ENCODE results near the gene CPPED1.

Gene CPPED1

DNA sequence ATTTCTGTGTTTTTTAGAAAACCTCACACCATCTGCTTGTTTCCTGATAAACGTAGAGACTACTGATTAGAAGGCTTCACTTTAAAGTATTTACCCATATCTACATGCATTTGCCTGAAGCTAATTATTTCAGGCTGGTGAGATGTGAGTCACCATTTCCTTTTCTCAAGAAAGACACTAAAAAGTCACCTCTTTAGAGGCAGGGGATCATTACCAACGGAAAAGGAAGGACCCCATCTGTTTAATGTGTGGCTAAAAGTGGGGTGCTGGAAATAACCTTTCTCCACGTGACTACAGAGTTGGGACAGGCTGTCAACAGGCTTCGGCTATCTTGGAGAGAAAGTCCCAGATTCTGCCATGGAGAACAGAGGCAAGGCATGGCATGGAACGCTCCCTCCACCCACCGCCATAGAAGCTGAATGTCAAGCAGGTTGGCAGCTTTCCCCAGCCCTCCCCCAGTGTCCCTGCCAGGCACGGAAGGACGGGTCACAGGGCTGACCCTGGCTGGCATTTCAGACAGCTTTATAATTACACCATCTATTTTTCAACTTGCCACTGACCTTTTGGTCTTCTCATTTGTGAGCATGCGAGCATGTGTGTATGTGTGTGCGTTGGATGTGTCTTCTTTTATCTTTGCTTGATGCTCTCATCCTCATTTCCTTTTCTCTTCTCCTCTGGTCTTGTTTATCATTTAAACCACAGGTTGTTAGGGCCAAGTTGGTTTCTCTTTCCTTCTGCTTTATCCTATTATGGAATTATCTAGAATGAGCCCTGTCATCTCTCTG is 157.0 kb downstream of the CPPED1 start:
- peaks cover 32% of the 10 kb centered on the region for H3K4me1 Mint-ChIP-seq
- H3K27ac Mint-ChIP-seq = peak overlapping the region; percentile 86 to 98

DNA sequence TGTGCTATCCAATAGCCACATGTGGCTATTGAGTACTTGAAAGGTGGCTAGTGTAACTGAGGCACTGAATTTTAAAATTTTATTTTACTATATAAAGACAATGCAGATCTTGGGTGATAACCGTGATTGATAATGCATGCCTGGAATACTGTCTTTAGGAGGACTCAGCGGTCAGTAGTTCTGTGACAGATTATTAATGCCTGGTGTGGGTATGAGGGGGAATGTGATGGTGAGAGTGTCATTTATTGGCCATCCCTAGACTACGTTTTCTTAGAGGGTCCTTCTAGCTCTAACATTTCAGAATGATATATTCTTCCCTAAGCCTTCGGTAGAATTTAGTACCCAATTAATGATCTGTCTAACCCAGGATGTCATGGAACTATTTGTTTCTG is 157.6 kb downstream of the CPPED1 start:
- DNase-seq (no peak), ATAC-seq (no peak)
- H3K4me3 Mint-ChIP-seq = no peak overlapping the region
- peak overlapping the region in 1 of 2 donors; percentile 98 for H3K27ac Mint-ChIP-seq
- peaks cover 0 to 20% of the 10 kb centered on the region in 2 donors for H3K9me3 Mint-ChIP-seq
- H3K4me1 Mint-ChIP-seq = peaks cover 32% of the 10 kb centered on the region
- no peaks in the 10 kb centered on the region for H3K27me3 Mint-ChIP-seq

More for the DNA sequence above, 157.0 kb downstream of the CPPED1 start:
- ATAC-seq = peak; percentile 82
- H3K27me3 Mint-ChIP-seq = no peaks in the 10 kb centered on the region
- H3K4me3 Mint-ChIP-seq = peak overlapping the region; percentile 46 to 71
- peak; percentile 31 to 46 for DNase-seq
- peaks cover 0 to 20% of the 10 kb centered on the region in 2 donors for H3K9me3 Mint-ChIP-seq

DNA sequence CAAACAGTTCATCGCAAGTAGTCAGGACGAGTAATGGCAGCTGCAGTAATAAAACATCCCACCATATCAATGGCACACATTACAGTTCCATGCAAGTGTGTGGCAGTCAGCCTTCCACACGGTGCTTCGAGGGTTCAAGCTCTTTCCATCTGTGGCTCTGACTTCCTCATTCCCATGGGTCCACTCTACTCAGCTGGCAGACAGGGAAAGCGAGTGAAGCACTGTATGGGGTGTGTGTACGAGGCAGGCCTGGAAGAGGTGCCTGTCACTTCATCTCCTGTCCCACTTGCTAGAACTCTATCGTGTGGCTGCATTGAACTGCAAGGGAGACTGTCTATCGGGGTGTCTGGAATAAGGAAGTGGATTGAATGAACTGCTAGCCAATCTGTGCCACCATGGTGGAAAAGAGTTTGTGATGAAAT is 160.6 kb downstream of the CPPED1 start:
- ATAC-seq (no peak), DNase-seq (no peak)
- Mint-ChIP-seq H3K4me3 (no peak overlapping the region), H3K4me1 (peaks cover 31% of the 10 kb centered on the region), H3K27me3 (peaks cover 9% of the 10 kb centered on the region), H3K27ac (peak overlapping the region in 1 of 2 donors; percentile 66), H3K9me3 (peaks cover 0 to 12% of the 10 kb centered on the region in 2 donors)

DNA sequence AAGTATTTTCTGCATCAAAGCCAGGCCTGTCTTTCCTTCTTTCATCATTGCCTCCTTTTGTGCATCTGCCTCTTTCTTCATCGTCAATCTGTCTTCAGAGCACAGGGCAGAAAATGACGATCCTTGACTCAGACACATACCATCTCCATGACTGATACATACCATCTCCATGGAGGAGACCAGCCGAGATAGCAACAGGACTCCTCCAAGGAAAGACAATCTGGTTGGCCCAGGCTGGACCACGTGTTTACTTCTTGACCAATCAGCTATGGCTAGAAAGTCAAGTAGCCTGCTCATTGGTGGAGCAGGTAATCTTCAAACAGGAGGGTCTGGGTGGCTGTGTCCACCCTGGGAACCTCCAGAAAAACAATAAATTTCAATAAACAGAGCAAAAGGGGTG is 164.6 kb downstream of the CPPED1 start:
- Mint-ChIP-seq H3K4me1 (peaks cover 5% of the 10 kb centered on the region), H3K27ac (no peak overlapping the region), H3K4me3 (no peak overlapping the region), H3K9me3 (peaks cover 0 to 5% of the 10 kb centered on the region in 2 donors), H3K27me3 (peaks cover 10% of the 10 kb centered on the region)
- no peak for DNase-seq
- no peak for ATAC-seq

DNA sequence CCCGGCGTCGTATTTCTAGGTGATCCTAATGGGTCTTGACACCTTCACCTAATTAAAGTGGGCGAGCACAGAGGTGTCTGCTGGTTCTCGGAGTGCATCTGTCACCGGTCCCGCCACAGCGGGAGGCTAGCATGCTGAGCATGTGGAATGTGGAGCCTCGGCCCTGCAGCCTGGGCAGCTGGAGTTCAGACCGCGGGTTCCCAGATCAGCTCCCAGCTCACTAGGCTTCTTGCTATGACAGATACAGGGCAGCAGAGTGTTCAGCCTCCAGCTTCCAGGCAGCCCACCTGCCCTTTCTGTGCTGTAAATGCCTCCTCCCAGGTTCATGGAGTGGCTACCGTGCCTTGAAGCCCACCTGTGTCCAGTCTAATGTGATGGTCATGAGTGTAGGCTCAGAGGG is 166.7 kb downstream of the CPPED1 start:
- no peak for DNase-seq
- Mint-ChIP-seq H3K27me3 (peaks cover 23% of the 10 kb centered on the region), H3K4me1 (no peaks in the 10 kb centered on the region), H3K9me3 (no peaks in the 10 kb centered on the region), H3K27ac (no peak overlapping the region), H3K4me3 (no peak overlapping the region)
- no peak for ATAC-seq

DNA sequence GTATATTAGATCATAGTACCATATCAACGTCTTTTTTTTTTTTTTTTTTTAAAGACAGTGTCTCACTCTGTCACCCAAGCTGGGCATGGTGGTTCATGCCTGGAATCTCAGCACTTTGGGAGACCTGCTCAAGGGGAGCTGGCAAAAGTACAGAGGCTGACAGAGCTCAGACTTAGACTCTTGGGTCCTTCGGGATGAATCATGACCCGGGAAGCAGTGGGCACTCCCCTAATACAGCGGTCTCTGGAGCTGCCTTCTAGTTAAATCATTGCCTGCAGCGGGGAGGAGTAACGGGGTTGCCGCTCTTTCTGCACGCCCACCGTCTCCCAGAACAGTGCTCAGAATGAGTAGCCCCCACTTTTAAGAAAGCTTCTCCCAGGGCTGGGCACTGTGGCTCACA is 174.4 kb downstream of the CPPED1 start:
- DNase-seq (no peak), ATAC-seq (no peak)
- Mint-ChIP-seq H3K4me1 (peaks cover 6% of the 10 kb centered on the region), H3K27ac (no peak overlapping the region), H3K27me3 (peaks cover 35% of the 10 kb centered on the region), H3K4me3 (no peak overlapping the region), H3K9me3 (no peaks in the 10 kb centered on the region)

DNA sequence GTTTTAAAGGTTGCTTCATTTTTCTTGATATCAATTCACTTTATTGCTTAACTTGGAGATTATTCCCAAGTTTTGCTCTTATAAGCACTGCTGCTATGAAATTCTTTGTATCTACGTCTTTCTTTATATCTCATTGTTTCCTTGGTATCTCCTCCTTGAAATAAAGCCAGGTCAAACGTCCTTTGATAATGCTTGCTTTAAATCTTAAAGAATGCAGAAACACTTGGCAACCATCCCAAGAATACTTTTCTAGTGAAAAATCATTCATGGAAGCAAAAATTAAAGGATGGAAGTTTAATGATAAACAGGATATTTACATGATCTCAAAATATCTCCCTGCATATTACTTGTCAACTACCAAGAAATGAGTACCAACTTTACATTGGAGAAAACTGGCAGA is 175.2 kb downstream of the CPPED1 start:
- peaks cover 29% of the 10 kb centered on the region for H3K27me3 Mint-ChIP-seq
- no peak for DNase-seq
- no peak overlapping the region for H3K27ac Mint-ChIP-seq
- no peak overlapping the region for H3K4me3 Mint-ChIP-seq
- H3K4me1 Mint-ChIP-seq = peaks cover 6% of the 10 kb centered on the region
- no peak for ATAC-seq
- H3K9me3 Mint-ChIP-seq = no peaks in the 10 kb centered on the region

DNA sequence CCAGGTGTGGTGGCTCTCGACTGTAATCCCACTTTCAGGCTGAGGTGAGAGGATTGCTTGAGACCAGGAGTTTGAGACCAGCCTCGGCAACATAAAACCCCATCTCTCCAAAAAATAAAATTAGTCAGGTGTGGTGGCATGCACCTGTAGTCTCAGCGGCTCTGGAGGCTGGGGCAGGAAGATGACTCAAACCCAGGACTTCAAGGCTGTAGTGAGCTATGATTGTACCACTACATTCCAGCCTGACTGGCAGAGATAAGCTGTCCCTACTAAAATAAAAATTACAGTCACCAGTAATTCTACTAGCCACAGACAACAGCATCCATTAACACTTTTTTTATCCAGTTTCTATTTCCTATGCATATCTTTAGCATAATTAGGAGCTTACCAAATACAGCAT is 176.3 kb downstream of the CPPED1 start:
- DNase-seq (no peak), ATAC-seq (no peak)
- Mint-ChIP-seq H3K4me3 (no peak overlapping the region), H3K4me1 (peaks cover 6% of the 10 kb centered on the region), H3K27me3 (peaks cover 21% of the 10 kb centered on the region), H3K27ac (no peak overlapping the region), H3K9me3 (no peaks in the 10 kb centered on the region)

DNA sequence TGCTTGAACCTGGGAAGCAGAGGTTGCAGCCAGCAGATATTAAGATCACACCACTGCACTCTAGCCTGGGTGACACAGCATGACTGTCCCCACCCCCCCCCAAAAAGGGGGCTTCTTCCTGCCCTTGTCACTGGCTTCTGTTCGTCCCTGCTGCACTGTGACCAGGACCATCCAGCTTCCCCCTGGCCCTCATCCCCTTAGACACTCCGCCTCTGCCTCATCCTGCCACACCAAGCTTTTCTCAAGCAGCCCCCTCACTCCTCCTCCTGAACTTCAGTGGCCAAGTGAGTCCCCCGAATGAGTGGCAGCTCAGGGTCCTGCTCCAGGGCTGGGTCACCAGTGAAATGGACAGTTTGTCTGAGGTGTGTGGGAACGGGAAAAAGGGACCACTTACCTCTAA is 177.3 kb downstream of the CPPED1 start:
- ATAC-seq (no peak), DNase-seq (no peak)
- Mint-ChIP-seq H3K4me3 (no peak overlapping the region), H3K4me1 (peaks cover 6% of the 10 kb centered on the region), H3K27ac (peak overlapping the region in 1 of 2 donors; percentile 27), H3K27me3 (peaks cover 21% of the 10 kb centered on the region), H3K9me3 (no peaks in the 10 kb centered on the region)

DNA sequence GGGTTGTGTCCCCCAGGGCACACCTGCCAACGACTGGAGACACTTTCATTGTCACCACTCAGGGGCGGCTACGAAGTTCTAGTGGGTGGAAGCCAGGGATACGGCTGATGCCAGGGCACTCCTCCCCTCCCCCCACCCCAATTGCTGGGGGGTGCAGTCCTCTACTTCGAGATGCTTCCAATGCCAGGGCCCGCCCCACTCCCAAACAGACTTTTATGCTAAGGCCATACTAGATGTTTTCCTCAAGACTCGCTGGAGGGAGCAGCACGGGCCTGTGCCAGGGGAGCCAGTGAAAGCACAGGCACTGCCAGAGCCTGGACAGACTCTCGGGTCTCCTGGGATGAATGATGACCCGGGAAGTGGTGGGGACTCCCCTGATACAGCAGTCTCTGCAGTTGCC is 178.0 kb downstream of the CPPED1 start:
- Mint-ChIP-seq H3K9me3 (no peaks in the 10 kb centered on the region), H3K27me3 (peaks cover 19% of the 10 kb centered on the region), H3K27ac (no peak overlapping the region), H3K4me1 (peaks cover 6% of the 10 kb centered on the region), H3K4me3 (no peak overlapping the region)
- ATAC-seq (no peak), DNase-seq (no peak)

DNA sequence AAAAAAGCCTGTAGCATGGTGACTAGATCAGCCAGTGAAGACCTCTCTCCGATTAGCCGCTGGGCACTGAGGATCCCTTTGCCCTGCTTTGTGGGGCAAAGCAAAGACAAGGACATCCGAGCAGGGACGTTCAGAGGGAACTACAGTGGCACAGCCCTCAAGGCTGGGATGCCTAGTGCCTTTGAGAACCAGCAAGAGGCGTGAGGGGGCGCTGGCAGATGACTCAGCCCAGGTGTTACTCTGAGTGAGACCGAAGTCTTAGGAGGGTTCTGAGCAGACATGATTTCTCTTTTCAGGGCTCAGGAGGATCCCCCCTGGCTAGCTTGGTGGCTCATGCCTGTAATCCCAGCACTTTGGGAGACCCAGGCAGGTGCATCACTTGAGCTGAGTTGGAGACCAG is 178.6 kb downstream of the CPPED1 start:
- DNase-seq (no peak), ATAC-seq (no peak)
- Mint-ChIP-seq H3K4me3 (no peak overlapping the region), H3K27ac (peak overlapping the region in 1 of 2 donors; percentile 71), H3K4me1 (peaks cover 9% of the 10 kb centered on the region), H3K27me3 (peaks cover 12% of the 10 kb centered on the region), H3K9me3 (no peaks in the 10 kb centered on the region)

DNA sequence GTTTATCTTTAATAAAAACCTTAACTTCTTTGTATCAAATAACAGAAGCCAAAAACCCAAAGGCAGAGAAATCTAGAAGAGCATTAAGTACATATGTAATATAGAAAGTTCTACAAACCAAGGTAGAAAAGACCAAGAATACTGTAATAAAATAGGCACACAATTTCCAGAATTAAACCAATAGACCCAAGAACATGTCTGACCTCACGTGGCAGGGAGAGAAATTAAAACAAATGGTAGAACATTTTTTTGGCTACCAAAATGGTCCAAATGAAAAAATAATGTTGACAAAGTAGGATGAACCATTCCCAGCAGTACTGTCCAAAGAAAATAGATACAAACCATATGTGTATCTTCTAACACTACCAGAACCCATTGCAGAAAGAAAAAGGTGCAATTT is 183.5 kb downstream of the CPPED1 start:
- no peak for ATAC-seq
- Mint-ChIP-seq H3K27me3 (no peaks in the 10 kb centered on the region), H3K9me3 (no peaks in the 10 kb centered on the region), H3K4me3 (no peak overlapping the region), H3K4me1 (peaks cover 36% of the 10 kb centered on the region), H3K27ac (no peak overlapping the region)
- no peak for DNase-seq

DNA sequence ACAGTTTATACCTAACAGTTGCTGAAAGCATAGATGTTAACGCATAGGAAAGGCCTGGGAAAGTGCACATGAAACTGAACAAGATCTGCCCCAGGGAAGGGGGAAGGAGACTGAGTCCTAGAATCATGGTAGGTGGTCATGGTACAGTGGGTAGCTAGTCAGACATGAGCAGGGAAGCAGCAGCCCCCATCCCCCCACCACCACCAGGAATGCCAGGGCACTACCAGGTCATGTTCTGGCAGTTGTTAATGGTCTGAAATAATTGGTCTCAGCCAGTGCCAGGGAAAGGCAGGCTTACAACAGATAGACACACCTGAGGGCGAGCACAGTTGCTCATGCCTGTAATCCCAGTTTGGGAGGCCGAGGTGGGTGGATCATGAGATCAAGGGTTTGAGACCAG is 185.2 kb downstream of the CPPED1 start:
- no peak for DNase-seq
- no peak overlapping the region for H3K4me3 Mint-ChIP-seq
- no peak for ATAC-seq
- H3K27me3 Mint-ChIP-seq = no peaks in the 10 kb centered on the region
- peaks cover 40% of the 10 kb centered on the region for H3K4me1 Mint-ChIP-seq
- H3K27ac Mint-ChIP-seq = no peak overlapping the region
- H3K9me3 Mint-ChIP-seq = no peaks in the 10 kb centered on the region

DNA sequence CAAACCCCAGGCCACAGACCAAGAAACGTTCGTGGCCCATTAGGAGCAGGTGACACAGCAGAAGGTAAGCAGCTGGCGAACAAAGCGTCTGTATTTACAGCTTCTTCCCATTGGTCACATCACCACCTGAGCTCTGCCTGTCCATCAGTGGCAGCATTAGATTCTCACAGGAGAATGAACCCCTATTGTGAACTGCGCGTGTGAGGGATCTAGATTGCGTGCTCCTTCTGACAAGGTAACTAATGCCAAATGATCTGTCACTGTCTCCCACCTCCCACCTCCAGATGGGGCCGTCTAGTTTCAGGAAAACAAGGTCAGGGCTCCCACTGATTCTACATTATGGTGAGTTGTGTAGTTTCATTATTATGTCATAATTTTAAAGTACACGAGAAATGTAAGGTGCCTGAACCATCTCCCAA is 186.3 kb downstream of the CPPED1 start:
- no peak overlapping the region for H3K27ac Mint-ChIP-seq

DNA sequence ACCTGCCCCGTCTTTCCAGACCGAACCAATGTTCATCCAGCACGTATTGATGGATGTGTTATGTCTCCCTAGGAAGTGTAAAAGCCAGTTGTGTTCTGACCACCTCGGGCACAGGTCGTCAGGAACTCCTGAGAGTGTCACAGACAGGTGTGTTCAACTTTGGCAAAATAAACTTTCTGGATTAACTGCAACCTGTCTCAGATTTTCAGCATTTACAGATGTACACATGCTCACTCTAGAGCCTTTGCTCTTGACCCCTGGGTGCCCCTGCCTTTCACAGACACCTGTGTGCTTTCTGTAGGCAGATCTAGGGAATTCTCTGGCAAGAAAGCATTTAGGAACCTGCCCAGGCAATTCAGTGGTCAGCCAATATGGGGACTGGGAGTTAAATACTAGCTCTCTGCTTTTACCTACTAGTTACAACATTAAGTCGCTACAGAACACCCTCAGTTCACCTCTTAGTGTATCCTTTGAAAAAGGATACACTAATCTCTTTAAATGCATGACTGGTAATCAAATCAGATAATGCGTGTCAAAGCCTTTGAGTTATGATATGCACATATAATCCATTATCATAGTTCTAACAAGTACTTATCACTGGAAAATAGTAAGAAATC is 188.9 kb downstream of the CPPED1 start:
- Mint-ChIP-seq H3K4me1 (peaks cover 46% of the 10 kb centered on the region), H3K27me3 (no peaks in the 10 kb centered on the region), H3K27ac (no peak overlapping the region), H3K4me3 (no peak overlapping the region), H3K9me3 (peaks cover 0 to 7% of the 10 kb centered on the region in 2 donors)
- ATAC-seq (no peak), DNase-seq (no peak)

More for the DNA sequence above, 186.3 kb downstream of the CPPED1 start:
- no peaks in the 10 kb centered on the region for H3K27me3 Mint-ChIP-seq
- H3K4me3 Mint-ChIP-seq = peak overlapping the region in 1 of 2 donors; percentile 9
- no peak for ATAC-seq
- H3K9me3 Mint-ChIP-seq = no peaks in the 10 kb centered on the region
- DNase-seq = peak in 1 of 2 donors; percentile 16
- H3K4me1 Mint-ChIP-seq = peaks cover 51% of the 10 kb centered on the region

DNA sequence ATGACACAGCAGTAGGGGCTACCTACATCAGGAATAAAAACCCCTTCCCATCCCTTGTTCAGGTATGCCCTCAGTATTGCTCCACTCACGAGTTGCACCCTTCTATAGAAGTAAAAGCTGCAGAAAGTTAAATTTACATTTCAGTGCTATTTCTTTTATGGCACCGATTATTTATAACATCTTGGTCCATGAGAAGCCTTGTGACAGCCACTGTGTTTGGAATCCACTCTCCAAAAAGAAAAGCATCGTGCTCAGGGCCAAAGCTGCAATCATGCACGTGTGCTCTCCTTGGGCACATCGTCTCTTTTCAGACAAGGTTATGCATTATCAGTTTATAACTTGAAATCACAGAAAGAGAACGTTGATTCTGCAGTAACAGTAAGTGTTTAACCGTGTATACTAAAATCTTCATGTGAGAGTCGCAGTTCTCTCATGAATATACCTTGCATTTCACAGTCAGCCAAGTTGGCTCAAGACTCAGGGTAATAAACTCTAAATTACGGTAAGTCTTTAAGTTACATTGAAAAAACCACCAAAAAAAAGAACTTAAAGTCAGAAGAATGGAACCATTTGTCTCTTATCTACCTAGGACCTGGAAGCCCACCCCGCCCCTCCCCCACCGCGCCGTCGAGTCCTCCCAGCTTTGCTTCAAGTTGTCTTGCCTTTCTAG is 189.6 kb downstream of the CPPED1 start:
- H3K4me1 Mint-ChIP-seq = peaks cover 40% of the 10 kb centered on the region
- H3K4me3 Mint-ChIP-seq = no peak overlapping the region
- peaks cover 0 to 7% of the 10 kb centered on the region in 2 donors for H3K9me3 Mint-ChIP-seq
- ATAC-seq (no peak), DNase-seq (no peak)
- no peaks in the 10 kb centered on the region for H3K27me3 Mint-ChIP-seq
- no peak overlapping the region for H3K27ac Mint-ChIP-seq
